MM.1S (cell line): ENCODE data around the gene ASMTL.
"Not testable (repeated sequence)": the region's sequence is repeated elsewhere in the genome, so short reads cannot be mapped to it uniquely, and the experiment has no call there.

Source experiments
- DNase-seq: peaks from one replicate; pipeline ENCODE4 v3.0.0-alpha.2; 2015
- H2AFZ ChIP-seq: fragments of 300-600 bp; sonication (generic); 2 replicates; pipeline ENCODE4 v1.6.0; 2016; ENCODE audit warnings: antibody characterized with exemption, low read length
- H3F3A ChIP-seq: fragments of 300-600 bp; sonication (generic); 2 replicates; pipeline ENCODE4 v1.6.1; 2016; ENCODE audit warnings: mild to moderate bottlenecking, antibody characterized with exemption, low read length, moderate library complexity, mixed read lengths; ENCODE audit not compliant: insufficient read depth
- H3K27ac ChIP-seq: fragments of 300-600 bp; sonication (generic); 2 replicates; pipeline ENCODE4 v1.5.1; 2016; ENCODE audit warnings: mild to moderate bottlenecking, low read length
- H3K27me3 ChIP-seq: fragments of 300-600 bp; sonication (generic); replicated peaks from 2 replicates; pipeline ENCODE4 v1.6.0; 2016; ENCODE audit warnings: low read length; ENCODE audit not compliant: insufficient read depth
- H3K36me3 ChIP-seq: fragments of 300-600 bp; sonication (generic); replicated peaks from 2 replicates; pipeline ENCODE4 v1.6.1; 2016; ENCODE audit warnings: mild to moderate bottlenecking, low read length, mixed read lengths; ENCODE audit not compliant: insufficient read depth
- H3K4me1 ChIP-seq: fragments of 300-600 bp; sonication (generic); 2 replicates; pipeline ENCODE4 v1.6.1; 2016; ENCODE audit warnings: low read length, mixed read lengths
- H3K4me2 ChIP-seq: fragments of 300-600 bp; sonication (generic); 2 replicates; pipeline ENCODE4 v1.6.0; 2016; ENCODE audit warnings: low read depth, low read length
- H3K4me3 ChIP-seq: fragments of 300-600 bp; sonication (generic); 2 replicates; pipeline ENCODE4 v1.5.1; 2016; ENCODE audit warnings: low read length, mixed read lengths
- H3K79me2 ChIP-seq: fragments of 300-600 bp; sonication (generic); 2 replicates; pipeline ENCODE4 v1.6.1; 2016; ENCODE audit warnings: mixed run types, low read length, mixed read lengths
- H3K9ac ChIP-seq: fragments of 300-600 bp; sonication (generic); 2 replicates; pipeline ENCODE4 v1.6.1; 2016; ENCODE audit warnings: low read length, mixed read lengths
- H3K9me2 ChIP-seq: fragments of 300-600 bp; sonication (generic); replicated peaks from 2 replicates; pipeline ENCODE4 v1.6.1; 2016; ENCODE audit warnings: mild to moderate bottlenecking, low read length, mixed read lengths; ENCODE audit not compliant: insufficient read depth
- H3K9me3 ChIP-seq: fragments of 300-600 bp; sonication (generic); replicated peaks from 2 replicates; pipeline ENCODE4 v1.6.1; 2016; ENCODE audit warnings: mild to moderate bottlenecking, low read length, mixed read lengths; ENCODE audit not compliant: insufficient read depth
- H4K20me1 ChIP-seq: fragments of 300-600 bp; sonication (generic); 2 replicates; pipeline ENCODE4 v1.6.1; 2016; ENCODE audit warnings: mild to moderate bottlenecking, low read length, moderate library complexity, mixed read lengths; ENCODE audit not compliant: insufficient read depth
- CTCF ChIP-seq: fragments of 300-600 bp; sonication (generic); IDR thresholded peaks from 2 replicates; pipeline ENCODE4 v1.5.1; 2016; ENCODE audit warnings: antibody characterized with exemption, low read length, mixed read lengths
- EZH2 ChIP-seq: fragments of 300-600 bp; sonication (generic); optimal IDR thresholded peaks from 2 replicates; pipeline ENCODE3; 2017; ENCODE audit warnings: low read depth, mild to moderate bottlenecking, antibody characterized with exemption, low read length, mixed read lengths
- EZH2phosphoT487 ChIP-seq: fragments of 300-600 bp; sonication (generic); IDR thresholded peaks from 2 replicates; pipeline ENCODE4 v1.6.1; 2018; ENCODE audit warnings: antibody characterized with exemption, low read length

Gene ASMTL

GRCh38 chrX:1484638-1485019 lies 31.9 kb upstream of the ASMTL start:
- H3K9me2 ChIP-seq = no peaks in the 10 kb centered on the region
- H3K4me1 ChIP-seq = peaks cover 9% of the 10 kb centered on the region; the same call in 1 of the 2 replicates
- H3F3A ChIP-seq = peaks cover 16% of the 10 kb centered on the region; the same call in 1 of the 2 replicates
- no peak overlapping the region for H3K27ac ChIP-seq
- no peaks in the 10 kb centered on the region; the same call in 1 of the 2 replicates for H3K36me3 ChIP-seq
- TF ChIP-seq EZH2 (no peak), EZH2phosphoT487 (no peak), CTCF (no peak)
- no peak overlapping the region for H3K4me2 ChIP-seq
- no peaks in the 10 kb centered on the region for H4K20me1 ChIP-seq
- H3K79me2 ChIP-seq = peaks cover 65% of the 10 kb centered on the region
- H2AFZ ChIP-seq = no peak overlapping the region
- no peak overlapping the region for H3K9ac ChIP-seq
- no peak overlapping the region for H3K4me3 ChIP-seq
- no peaks in the 10 kb centered on the region for H3K27me3 ChIP-seq
- no peak for DNase-seq
- no peaks in the 10 kb centered on the region for H3K9me3 ChIP-seq

GRCh38 chrX:1483843-1484637 lies 31.3 kb upstream of the ASMTL start:
- Histone ChIP-seq H3K9me3 (no peaks in the 10 kb centered on the region), H3K79me2 (peaks cover 67% of the 10 kb centered on the region), H3K27me3 (no peaks in the 10 kb centered on the region), H3K27ac (peak overlapping the region; percentile 25; the same call in 1 of the 2 replicates), H2AFZ (no peak overlapping the region), H3K4me2 (no peak overlapping the region), H3K36me3 (no peaks in the 10 kb centered on the region; the same call in 1 of the 2 replicates), H4K20me1 (no peaks in the 10 kb centered on the region), H3K9me2 (no peaks in the 10 kb centered on the region), H3F3A (peaks cover 16% of the 10 kb centered on the region; the same call in 1 of the 2 replicates), H3K9ac (no peak overlapping the region), H3K4me1 (peaks cover 9% of the 10 kb centered on the region; the same call in 1 of the 2 replicates), H3K4me3 (no peak overlapping the region)
- TF ChIP-seq EZH2 = no peak
- no peak for TF ChIP-seq CTCF
- TF ChIP-seq EZH2phosphoT487 = no peak
- no peak for DNase-seq

GRCh38 chrX:1482530-1482928 lies 29.8 kb upstream of the ASMTL start:
- not testable (repeated sequence) for H3K27me3 ChIP-seq, H3K4me1 ChIP-seq, H3K36me3 ChIP-seq, H3K9me3 ChIP-seq, H3K9me2 ChIP-seq, H2AFZ ChIP-seq, H4K20me1 ChIP-seq, DNase-seq
- H3K79me2 ChIP-seq = peaks cover 67% of the 10 kb centered on the region
- 0 out of 2 replicates have a peak overlapping the region, but pooled peaks have one; percentile 6 for H3K4me3 ChIP-seq
- peaks cover 16% of the 10 kb centered on the region; the same call in 1 of the 2 replicates for H3F3A ChIP-seq
- H3K27ac ChIP-seq = peak overlapping the region; percentile 89; the same call in 1 of the 2 replicates
- peak overlapping the region; percentile 42; the same call in 1 of the 2 replicates for H3K9ac ChIP-seq
- H3K4me2 ChIP-seq = peak overlapping the region; percentile 76
